ENCODE results near the gene NOSTRIN. TPM values are rescaled to one million over a fixed set of nuclear protein-coding genes. Genes with fewer than 3 reads are reported as not detected.

Gene NOSTRIN
- total and polyA plus RNA-seq, 2 of the 8 experiments (the other 6 are each of a cell fraction or from before 2014, with no cell fraction given), result not detected

- no peak overlapping the region for H2BK5ac ChIP-seq (ENCODE audit: low read depth, low read length)
- H4K8ac ChIP-seq (ENCODE audit: extremely low read depth, insufficient read depth, low read length), result no peak overlapping the region
- H3K4me1 ChIP-seq (replicated peaks in 1 of 4; ENCODE audit: control insufficient read depth in 3 of 4, insufficient read depth in 4 of 4, low read length in 3 of 4), result no peaks in the 10 kb centered on the region; a peak in 1 of 7 replicates
- WGBS, 2 experiments (ENCODE audit: extremely low coverage in 1 of 2, insufficient coverage in 1 of 2, insufficient read length in 1 of 2, insufficient replicate concordance in 2 of 2, low coverage in 1 of 2, low lambda C conversion rate in 2 of 2, missing lambda C conversion rate in 1 of 2), result 86% methylated on average over 2 of the region's 2 CpGs; no CpG with 5 or more reads in 1 of the 2 experiments
- no peak overlapping the region for H4K91ac ChIP-seq (replicated peaks; ENCODE audit: insufficient read length, low read length)
- H2BK12ac ChIP-seq (ENCODE audit: low read depth, low read length), result no peak overlapping the region
- no peak overlapping the region for H3K4ac ChIP-seq (replicated peaks; ENCODE audit: insufficient read length, low read depth, low read length)
- no peak overlapping the region for H3K4me3 ChIP-seq (ENCODE audit: extremely low read depth in 1 of 4, insufficient read depth in 2 of 4, low read depth in 3 of 4, low read length in 4 of 4)
- H2BK20ac ChIP-seq (ENCODE audit: low read length), result no peak overlapping the region
- H3K79me2 ChIP-seq (ENCODE audit: control insufficient read depth in 1 of 2, insufficient read depth in 2 of 2, low read length in 2 of 2), result no peaks in the 10 kb centered on the region
- H3K27ac ChIP-seq (ENCODE audit: low read depth, low read length), result no peak overlapping the region
- no peak overlapping the region for H3K9ac ChIP-seq (replicated peaks in 1 of 4; ENCODE audit: extremely low read depth in 1 of 4, low read depth in 3 of 4, low read length in 3 of 4)
- H3K18ac ChIP-seq (ENCODE audit: extremely low read depth, low read length), result no peak overlapping the region
- no peak overlapping the region for H3K23ac ChIP-seq (ENCODE audit: insufficient read length)
- H4K5ac ChIP-seq (ENCODE audit: insufficient read length, low read depth, low read length), result no peak overlapping the region
- no peak overlapping the region for H2BK15ac ChIP-seq (ENCODE audit: low read length)
- no peaks in the 10 kb centered on the region for H3K9me3 ChIP-seq (ENCODE audit: insufficient read depth in 2 of 2, low read depth in 1 of 2, low read length in 1 of 2)
- H3K14ac ChIP-seq (ENCODE audit: insufficient read length), result no peak overlapping the region
- CTCF ChIA-PET (ENCODE audit: partially characterized antibody), result interaction anchor here (1.0 to 1.6 kb wide), 2 partner anchors 420 to 430 kb away, joined by 4 to 6 read pairs; no protein-coding TSS in a partner anchor
- H4K20me1 ChIP-seq (replicated peaks in 1 of 2; ENCODE audit: control insufficient read depth in 1 of 2, insufficient read depth in 2 of 2, low read length in 2 of 2), result no peaks in the 10 kb centered on the region
- DNase-seq (ENCODE audit: low read depth in 1 of 2, low spot score in 2 of 2) (no peak), FAIRE-seq (no peak)
- H3K27me3 ChIP-seq (replicated peaks in 1 of 4; ENCODE audit: control insufficient read depth in 3 of 4, extremely low read depth in 1 of 4, insufficient read depth in 3 of 4, low read length in 3 of 4), result peaks cover 0 to 2% (median 0%) of the 10 kb centered on the region in 4 experiments; a peak in 1 of 7 replicates
- H3K56ac ChIP-seq (replicated peaks; ENCODE audit: insufficient read length, low read depth, low read length), result no peak overlapping the region
- POLR2A ChIA-PET (ENCODE audit: partially characterized antibody), result interaction anchor here (0.8 kb wide), 1 partner anchor 153 kb away, joined by 3 read pairs; no protein-coding TSS in a partner anchor
- H3K23me2 ChIP-seq (ENCODE audit: low read depth, low read length), result no peaks in the 10 kb centered on the region
- H2AK5ac ChIP-seq (ENCODE audit: low read depth, low read length), result no peak overlapping the region
- no peak overlapping the region for H2BK120ac ChIP-seq (replicated peaks; ENCODE audit: low read depth, low read length)
- H3K4me2 ChIP-seq (ENCODE audit: insufficient read depth in 1 of 2, low read depth in 2 of 2, low read length in 2 of 2), result no peak overlapping the region
- H3K79me1 ChIP-seq (ENCODE audit: low read depth, low read length), result no peaks in the 10 kb centered on the region
- no peak overlapping the region for H2AFZ ChIP-seq (ENCODE audit: low read length)
- TF ChIP-seq CBX5 (IDR thresholded peaks at IDR 0.05; ENCODE audit: low read depth, low read length), result no peak
- TF ChIP-seq KDM1A (IDR thresholded peaks at IDR 0.05; ENCODE audit: borderline replicate concordance, low read length), result no peak
- TF ChIP-seq HDAC2 (IDR thresholded peaks at IDR 0.05; ENCODE audit: borderline replicate concordance in 1 of 2, low read depth in 2 of 2, low read length in 2 of 2), result no peak
- no peak for TF ChIP-seq CHD1 (IDR thresholded peaks at IDR 0.05; ENCODE audit: low read depth, low read length)
- no peak for TF ChIP-seq CTBP2 (IDR thresholded peaks at IDR 0.05; ENCODE audit: borderline replicate concordance, insufficient read depth, insufficient read length, low read length)
- TF ChIP-seq RXRA (IDR thresholded peaks at IDR 0.05; ENCODE audit: insufficient read depth, low read depth, low read length), result no peak
- H3K36me3 ChIP-seq (ENCODE audit: control insufficient read depth in 2 of 4, insufficient read depth in 4 of 4, low read length in 3 of 4), result peaks cover 0 to 6% (median 4%) of the 10 kb centered on the region in 4 experiments; a peak in 5 of 8 replicates
Observed at GRCh38 chr2:168766600-168766999, 35.8 kb upstream of the NOSTRIN start.

All from H1 (cell line).